HepG2 (cell line): ENCODE measurements around the gene ACTA2. TPM values are rescaled to one million over a fixed set of nuclear protein-coding genes. Genes with fewer than 3 reads are reported as not detected.

Source experiments
- ARNT ChIP-seq: fragments of 450-650 bp; IDR thresholded peaks from 2 replicates; pipeline ENCODE4 v1.6.1; 2017
- BHLHE40 ChIP-seq: IDR thresholded peaks from 2 replicates; pipeline ENCODE4 v1.6.1; 2011; ENCODE audit warnings: low read length, improper control_type of control experiment
- IRF2 ChIP-seq: IDR thresholded peaks from 2 replicates; pipeline ENCODE4 v1.6.1; 2018; ENCODE audit warnings: missing genetic modification reagents, missing compliant biosample characterization
- KMT2A ChIP-seq: sonication (generic); formaldehyde crosslinking; IDR thresholded peaks from 2 replicates; pipeline ENCODE4 v1.4.0; 2020; ENCODE audit warnings: missing genetic modification reagents
- NR2F1 ChIP-seq, 2 experiments: fragments of 450-650 bp in 1 of 2; formaldehyde crosslinking in 1 of 2; IDR thresholded peaks; 2 replicates each; pipeline versions ENCODE4 v1.5.0 to v1.6.1; 2016 to 2020; ENCODE audit warnings: mild to moderate bottlenecking in 1 of 2, missing compliant biosample characterization in 1 of 2, missing genetic modification reagents in 1 of 2, moderate library complexity in 1 of 2
- NR2F6 ChIP-seq, 2 experiments: IDR thresholded peaks; 2 replicates each; pipeline ENCODE4 v1.6.1; 2016; ENCODE audit warnings: antibody characterized with exemption in 1 of 2, mild to moderate bottlenecking in 1 of 2
- PHF5A ChIP-seq: IDR thresholded peaks from one replicate; pipeline ENCODE4 v1.6.1; 2018; ENCODE audit warnings: low read depth, missing genetic modification reagents; ENCODE audit not compliant: unreplicated experiment
- SMYD3 ChIP-seq: sonication (generic); formaldehyde crosslinking; IDR thresholded peaks from 2 replicates; pipeline ENCODE4 v1.8.1; 2023; ENCODE audit warnings: mild to moderate bottlenecking, missing genetic modification reagents
- SP5 ChIP-seq: IDR thresholded peaks from 2 replicates; pipeline ENCODE4 v1.6.1; 2016; ENCODE audit warnings: low read depth, borderline replicate concordance
- TEAD3 ChIP-seq: optimal IDR thresholded peaks from 2 replicates; pipeline ENCODE3; 2016; ENCODE audit warnings: borderline replicate concordance
- ZNF224 ChIP-seq: sonication (generic); formaldehyde crosslinking; IDR thresholded peaks from 2 replicates; pipeline ENCODE4 v1.5.0; 2020; ENCODE audit warnings: mild to moderate bottlenecking, missing genetic modification reagents
- ZNF260 ChIP-seq: sonication (generic); formaldehyde crosslinking; IDR thresholded peaks from 2 replicates; pipeline ENCODE4 v1.4.0; 2020; ENCODE audit warnings: missing genetic modification reagents, low read depth, mild to moderate bottlenecking, borderline replicate concordance
- ZNF263 ChIP-seq: sonication (generic); formaldehyde crosslinking; IDR thresholded peaks from 2 replicates; pipeline ENCODE4 v1.4.0; 2020; ENCODE audit warnings: missing genetic modification reagents
- ZNF432 ChIP-seq: sonication (generic); formaldehyde crosslinking; IDR thresholded peaks from 2 replicates; pipeline ENCODE4 v1.5.0; 2020; ENCODE audit warnings: missing genetic modification reagents, mild to moderate bottlenecking, borderline replicate concordance
- ZNF678 ChIP-seq: sonication (generic); formaldehyde crosslinking; IDR thresholded peaks from 2 replicates; pipeline ENCODE4 v1.4.0; 2020; ENCODE audit warnings: mild to moderate bottlenecking, missing genetic modification reagents
- ZNF747 ChIP-seq: sonication (generic); formaldehyde crosslinking; IDR thresholded peaks from 2 replicates; pipeline ENCODE4 v1.8.1; 2023; ENCODE audit warnings: missing genetic modification reagents, mild to moderate bottlenecking, borderline replicate concordance
- ZNF790 ChIP-seq: sonication (generic); formaldehyde crosslinking; IDR thresholded peaks from 2 replicates; pipeline ENCODE4 v1.8.0; 2022; ENCODE audit warnings: missing genetic modification reagents, mild to moderate bottlenecking, borderline replicate concordance
- ZSCAN12 ChIP-seq: sonication (generic); formaldehyde crosslinking; IDR thresholded peaks from 2 replicates; pipeline ENCODE4 v1.9.0; 2021; ENCODE audit warnings: mild to moderate bottlenecking, missing genetic modification reagents
- ZSCAN20 ChIP-seq: sonication (generic); formaldehyde crosslinking; IDR thresholded peaks from 2 replicates; pipeline ENCODE4 v1.4.0; 2020; ENCODE audit warnings: missing genetic modification reagents, mild to moderate bottlenecking, borderline replicate concordance
- polyA plus RNA-seq, 8 experiments: library from polyadenylated mRNA; depleted of rRNA in 3 of 8; stranded (reverse) in 7 of 8; unstranded in 1 of 8; fragments of >200 nt; fragmentation: Illumina TruSeq in 4 of 8; extraction: Trizol in 4 of 8; gene quantifications; 2 replicates each; pipeline versions ENCODE4 v1.2.1 to v1.2.3, GENCODE V29; 2011 to 2016; ENCODE audit warnings: low read depth in 4 of 8, missing spikeins in 1 of 8, mixed read lengths in 1 of 8; ENCODE audit not compliant: insufficient read depth in 1 of 8
- total RNA-seq, 5 experiments: library from RNA; depleted of rRNA; stranded (reverse); fragments of >200 nt; fragmentation: Illumina TruSeq; extraction: Trizol; gene quantifications; 2 replicates each; pipeline ENCODE4 v1.2.3, GENCODE V29; 2016; ENCODE audit warnings: low read depth in 1 of 5
- TF ChIP-seq, protein P1 (sequence below): sonication (generic); formaldehyde crosslinking; IDR thresholded peaks from 2 replicates; pipeline ENCODE4 v1.5.0; 2020; ENCODE audit warnings: mild to moderate bottlenecking, missing genetic modification reagents
- TF ChIP-seq, protein P2 (sequence below): IDR thresholded peaks from 2 replicates; pipeline ENCODE4 v1.6.1; 2016; ENCODE audit warnings: control low read depth
- TF ChIP-seq, protein P3 (sequence below): IDR thresholded peaks from 2 replicates; pipeline ENCODE4 v1.6.1; 2016; ENCODE audit warnings: low read depth, control low read depth
- TF ChIP-seq, protein P4 (sequence below): sonication (generic); formaldehyde crosslinking; IDR thresholded peaks from 2 replicates; pipeline ENCODE4 v1.4.0; 2020; ENCODE audit warnings: missing genetic modification reagents
- TF ChIP-seq, protein P5 (sequence below): sonication (generic); formaldehyde crosslinking; IDR thresholded peaks from 2 replicates; pipeline ENCODE4 v1.9.0; 2021; ENCODE audit warnings: missing genetic modification reagents, mild to moderate bottlenecking, borderline replicate concordance

ACTA2 gene
- total and polyA plus RNA-seq, 2 of the 13 experiments (the other 11 are each of a cell fraction or from before 2014, with no cell fraction given) = 21.8 to 59.9 TPM

DNA sequence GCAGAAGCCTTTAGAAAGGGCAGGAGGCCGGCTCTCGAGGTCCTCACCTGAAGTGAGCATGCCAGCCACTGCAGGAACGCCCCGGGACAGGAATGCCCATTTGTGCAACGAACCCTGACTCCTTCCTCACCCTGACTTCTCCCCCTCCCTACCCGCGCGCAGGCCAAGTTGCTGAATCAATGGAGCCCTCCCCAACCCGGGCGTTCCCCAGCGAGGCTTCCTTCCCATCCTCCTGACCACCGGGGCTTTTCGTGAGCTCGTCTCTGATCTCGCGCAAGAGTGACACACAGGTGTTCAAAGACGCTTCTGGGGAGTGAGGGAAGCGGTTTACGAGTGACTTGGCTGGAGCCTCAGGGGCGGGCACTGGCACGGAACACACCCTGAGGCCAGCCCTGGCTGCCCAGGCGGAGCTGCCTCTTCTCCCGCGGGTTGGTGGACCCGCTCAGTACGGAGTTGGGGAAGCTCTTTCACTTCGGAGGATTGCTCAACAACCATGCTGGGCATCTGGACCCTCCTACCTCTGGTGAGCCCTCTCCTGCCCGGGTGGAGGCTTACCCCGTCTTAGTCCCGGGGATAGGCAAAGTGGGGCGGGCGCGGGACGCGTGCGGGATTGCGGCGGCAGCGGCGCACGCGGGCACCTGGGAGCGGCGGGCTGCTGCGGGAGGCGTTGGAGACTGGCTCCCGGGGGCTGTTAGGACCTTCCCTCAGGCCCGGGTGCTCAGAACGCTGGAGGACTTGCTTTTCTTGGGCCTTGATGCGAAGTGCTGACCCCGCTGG is 38.0 kb upstream of the ACTA2 start, which contains the start of gene FAS (continued):
- TF ChIP-seq, protein P1, sequence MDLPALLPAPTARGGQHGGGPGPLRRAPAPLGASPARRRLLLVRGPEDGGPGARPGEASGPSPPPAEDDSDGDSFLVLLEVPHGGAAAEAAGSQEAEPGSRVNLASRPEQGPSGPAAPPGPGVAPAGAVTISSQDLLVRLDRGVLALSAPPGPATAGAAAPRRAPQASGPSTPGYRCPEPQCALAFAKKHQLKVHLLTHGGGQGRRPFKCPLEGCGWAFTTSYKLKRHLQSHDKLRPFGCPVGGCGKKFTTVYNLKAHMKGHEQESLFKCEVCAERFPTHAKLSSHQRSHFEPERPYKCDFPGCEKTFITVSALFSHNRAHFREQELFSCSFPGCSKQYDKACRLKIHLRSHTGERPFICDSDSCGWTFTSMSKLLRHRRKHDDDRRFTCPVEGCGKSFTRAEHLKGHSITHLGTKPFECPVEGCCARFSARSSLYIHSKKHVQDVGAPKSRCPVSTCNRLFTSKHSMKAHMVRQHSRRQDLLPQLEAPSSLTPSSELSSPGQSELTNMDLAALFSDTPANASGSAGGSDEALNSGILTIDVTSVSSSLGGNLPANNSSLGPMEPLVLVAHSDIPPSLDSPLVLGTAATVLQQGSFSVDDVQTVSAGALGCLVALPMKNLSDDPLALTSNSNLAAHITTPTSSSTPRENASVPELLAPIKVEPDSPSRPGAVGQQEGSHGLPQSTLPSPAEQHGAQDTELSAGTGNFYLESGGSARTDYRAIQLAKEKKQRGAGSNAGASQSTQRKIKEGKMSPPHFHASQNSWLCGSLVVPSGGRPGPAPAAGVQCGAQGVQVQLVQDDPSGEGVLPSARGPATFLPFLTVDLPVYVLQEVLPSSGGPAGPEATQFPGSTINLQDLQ = no peak
- TF ChIP-seq ZNF747 (CRISPR knock-in tag) = peak; percentile 15; the same call in 1 of the 2 replicates
- TF ChIP-seq NR2F6 (IDR thresholded peaks at IDR 0.05) = no peak
- TF ChIP-seq NR2F6 (CRISPR knock-in tag; IDR thresholded peaks at IDR 0.05) = no peak
- no peak for TF ChIP-seq ZNF432 (CRISPR knock-in tag)
- TF ChIP-seq, protein P2, sequence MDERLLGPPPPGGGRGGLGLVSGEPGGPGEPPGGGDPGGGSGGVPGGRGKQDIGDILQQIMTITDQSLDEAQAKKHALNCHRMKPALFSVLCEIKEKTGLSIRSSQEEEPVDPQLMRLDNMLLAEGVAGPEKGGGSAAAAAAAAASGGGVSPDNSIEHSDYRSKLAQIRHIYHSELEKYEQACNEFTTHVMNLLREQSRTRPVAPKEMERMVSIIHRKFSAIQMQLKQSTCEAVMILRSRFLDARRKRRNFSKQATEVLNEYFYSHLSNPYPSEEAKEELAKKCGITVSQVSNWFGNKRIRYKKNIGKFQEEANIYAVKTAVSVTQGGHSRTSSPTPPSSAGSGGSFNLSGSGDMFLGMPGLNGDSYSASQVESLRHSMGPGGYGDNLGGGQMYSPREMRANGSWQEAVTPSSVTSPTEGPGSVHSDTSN (CRISPR knock-in tag) = no peak
- TF ChIP-seq TEAD3 (CRISPR knock-in tag) = no peak
- no peak for TF ChIP-seq ZSCAN12 (CRISPR knock-in tag)
- TF ChIP-seq SP5 (CRISPR knock-in tag) = no peak
- TF ChIP-seq ZSCAN20 = no peak
- TF ChIP-seq IRF2 = no peak
- TF ChIP-seq ZNF260 (CRISPR knock-in tag) = no peak
- no peak for TF ChIP-seq ARNT
- TF ChIP-seq ZNF263 (CRISPR knock-in tag) = no peak
- no peak for TF ChIP-seq BHLHE40
- TF ChIP-seq, protein P3, sequence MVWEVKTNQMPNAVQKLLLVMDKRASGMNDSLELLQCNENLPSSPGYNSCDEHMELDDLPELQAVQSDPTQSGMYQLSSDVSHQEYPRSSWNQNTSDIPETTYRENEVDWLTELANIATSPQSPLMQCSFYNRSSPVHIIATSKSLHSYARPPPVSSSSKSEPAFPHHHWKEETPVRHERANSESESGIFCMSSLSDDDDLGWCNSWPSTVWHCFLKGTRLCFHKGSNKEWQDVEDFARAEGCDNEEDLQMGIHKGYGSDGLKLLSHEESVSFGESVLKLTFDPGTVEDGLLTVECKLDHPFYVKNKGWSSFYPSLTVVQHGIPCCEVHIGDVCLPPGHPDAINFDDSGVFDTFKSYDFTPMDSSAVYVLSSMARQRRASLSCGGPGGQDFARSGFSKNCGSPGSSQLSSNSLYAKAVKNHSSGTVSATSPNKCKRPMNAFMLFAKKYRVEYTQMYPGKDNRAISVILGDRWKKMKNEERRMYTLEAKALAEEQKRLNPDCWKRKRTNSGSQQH (CRISPR knock-in tag) = no peak
- no peak for TF ChIP-seq PHF5A
- TF ChIP-seq, protein P4, sequence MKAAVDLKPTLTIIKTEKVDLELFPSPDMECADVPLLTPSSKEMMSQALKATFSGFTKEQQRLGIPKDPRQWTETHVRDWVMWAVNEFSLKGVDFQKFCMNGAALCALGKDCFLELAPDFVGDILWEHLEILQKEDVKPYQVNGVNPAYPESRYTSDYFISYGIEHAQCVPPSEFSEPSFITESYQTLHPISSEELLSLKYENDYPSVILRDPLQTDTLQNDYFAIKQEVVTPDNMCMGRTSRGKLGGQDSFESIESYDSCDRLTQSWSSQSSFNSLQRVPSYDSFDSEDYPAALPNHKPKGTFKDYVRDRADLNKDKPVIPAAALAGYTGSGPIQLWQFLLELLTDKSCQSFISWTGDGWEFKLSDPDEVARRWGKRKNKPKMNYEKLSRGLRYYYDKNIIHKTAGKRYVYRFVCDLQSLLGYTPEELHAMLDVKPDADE (CRISPR knock-in tag) = no peak
- no peak for TF ChIP-seq ZNF790
- no peak for TF ChIP-seq ZNF678
- TF ChIP-seq ZNF224 (CRISPR knock-in tag) = no peak
- no peak for TF ChIP-seq SMYD3 (CRISPR knock-in tag)
- TF ChIP-seq KMT2A (CRISPR knock-in tag) = peak; percentile 19; the same call in 1 of the 2 replicates
- TF ChIP-seq, protein P5, sequence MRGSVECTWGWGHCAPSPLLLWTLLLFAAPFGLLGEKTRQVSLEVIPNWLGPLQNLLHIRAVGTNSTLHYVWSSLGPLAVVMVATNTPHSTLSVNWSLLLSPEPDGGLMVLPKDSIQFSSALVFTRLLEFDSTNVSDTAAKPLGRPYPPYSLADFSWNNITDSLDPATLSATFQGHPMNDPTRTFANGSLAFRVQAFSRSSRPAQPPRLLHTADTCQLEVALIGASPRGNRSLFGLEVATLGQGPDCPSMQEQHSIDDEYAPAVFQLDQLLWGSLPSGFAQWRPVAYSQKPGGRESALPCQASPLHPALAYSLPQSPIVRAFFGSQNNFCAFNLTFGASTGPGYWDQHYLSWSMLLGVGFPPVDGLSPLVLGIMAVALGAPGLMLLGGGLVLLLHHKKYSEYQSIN (CRISPR knock-in tag) = no peak
- no peak for TF ChIP-seq NR2F1 (CRISPR knock-in tag; IDR thresholded peaks at IDR 0.05)
